GM10248 (cell line): ENCODE results near the gene CHST15.

ENCODE experiments used
- CTCF ChIA-PET: fragments of 300-600 bp; sonication (Branson Sonifier 250); formaldehyde crosslinking; extraction: SDS; loops from one replicate; lab custom pipeline; 2021; ENCODE audit warnings: antibody characterized with exemption; lab: Yijun Ruan, JAX
- POLR2A ChIA-PET: fragments of 350-650 bp; sonication (Branson Sonifier 250); formaldehyde crosslinking; extraction: SDS; loops from one replicate; lab custom pipeline; 2020; ENCODE audit warnings: antibody characterized with exemption; lab: Yijun Ruan, JAX
- DNase-seq: peaks from one replicate; pipeline ENCODE4 v3.0.0; 2012; ENCODE audit errors: extremely low spot score
- TF ChIP-seq, protein P1 (sequence below): IDR thresholded peaks from 2 replicates; pipeline ENCODE4 v1.5.1; 2012; ENCODE audit warnings: mild to moderate bottlenecking, low read depth; ENCODE audit errors: extremely low read depth, missing control alignments, control extremely low read depth

CHST15 gene, protein sequence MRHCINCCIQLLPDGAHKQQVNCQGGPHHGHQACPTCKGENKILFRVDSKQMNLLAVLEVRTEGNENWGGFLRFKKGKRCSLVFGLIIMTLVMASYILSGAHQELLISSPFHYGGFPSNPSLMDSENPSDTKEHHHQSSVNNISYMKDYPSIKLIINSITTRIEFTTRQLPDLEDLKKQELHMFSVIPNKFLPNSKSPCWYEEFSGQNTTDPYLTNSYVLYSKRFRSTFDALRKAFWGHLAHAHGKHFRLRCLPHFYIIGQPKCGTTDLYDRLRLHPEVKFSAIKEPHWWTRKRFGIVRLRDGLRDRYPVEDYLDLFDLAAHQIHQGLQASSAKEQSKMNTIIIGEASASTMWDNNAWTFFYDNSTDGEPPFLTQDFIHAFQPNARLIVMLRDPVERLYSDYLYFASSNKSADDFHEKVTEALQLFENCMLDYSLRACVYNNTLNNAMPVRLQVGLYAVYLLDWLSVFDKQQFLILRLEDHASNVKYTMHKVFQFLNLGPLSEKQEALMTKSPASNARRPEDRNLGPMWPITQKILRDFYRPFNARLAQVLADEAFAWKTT

DNA sequence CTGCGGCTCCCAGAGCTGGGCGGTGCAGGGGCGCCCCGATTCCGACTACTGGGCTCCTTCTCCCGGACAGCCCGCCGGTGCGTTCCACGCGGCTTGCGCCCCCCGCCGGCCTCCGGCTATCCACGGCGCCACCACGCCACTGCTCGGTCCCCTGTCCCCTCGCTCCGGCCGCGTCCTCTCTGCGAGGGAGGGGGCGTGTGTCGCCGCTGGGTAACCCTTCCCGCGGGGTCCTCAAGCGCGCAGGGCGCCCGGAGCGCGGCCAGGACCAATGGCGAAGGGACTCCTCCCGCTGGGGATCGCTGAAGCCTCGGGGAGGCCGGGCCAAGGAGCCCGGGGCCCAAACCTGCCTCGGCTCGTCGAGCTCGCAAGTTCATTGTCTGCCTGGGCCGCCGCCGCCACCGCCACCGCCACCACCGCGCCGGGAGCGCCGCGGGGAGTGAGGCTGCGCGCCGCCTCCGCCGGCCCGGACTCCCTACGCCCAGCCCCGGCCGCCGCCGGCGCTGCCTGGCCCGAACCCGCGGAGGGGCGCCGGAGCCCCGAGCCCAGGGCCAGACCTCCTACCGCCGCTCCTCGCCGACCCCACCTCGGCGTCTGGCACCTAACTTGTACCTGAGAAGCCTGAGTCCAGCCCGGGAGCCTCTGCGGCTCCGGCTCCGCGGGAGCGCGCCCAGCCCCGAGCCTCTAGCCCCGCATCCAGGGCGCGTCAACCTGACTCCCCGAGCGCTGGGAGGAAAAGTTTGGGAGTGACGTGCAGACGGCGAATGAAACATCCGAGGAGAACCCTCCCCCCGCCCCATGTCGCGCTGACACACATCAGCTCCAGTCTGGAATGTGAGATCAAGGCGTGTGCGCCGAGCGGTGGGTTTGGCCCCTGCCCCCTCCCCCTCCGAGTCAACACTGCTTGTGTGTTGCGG is at the start of gene CHST15:
Gene CHST15, minus strand, starts transcription at position 739 of the 914 bp plus-strand sequence. CDS start 47,386 bp downstream, outside the sequence.
- ChIA-PET POLR2A (no interaction called here), CTCF (no interaction called here)
- no peak for DNase-seq
- TF ChIP-seq, protein P1, sequence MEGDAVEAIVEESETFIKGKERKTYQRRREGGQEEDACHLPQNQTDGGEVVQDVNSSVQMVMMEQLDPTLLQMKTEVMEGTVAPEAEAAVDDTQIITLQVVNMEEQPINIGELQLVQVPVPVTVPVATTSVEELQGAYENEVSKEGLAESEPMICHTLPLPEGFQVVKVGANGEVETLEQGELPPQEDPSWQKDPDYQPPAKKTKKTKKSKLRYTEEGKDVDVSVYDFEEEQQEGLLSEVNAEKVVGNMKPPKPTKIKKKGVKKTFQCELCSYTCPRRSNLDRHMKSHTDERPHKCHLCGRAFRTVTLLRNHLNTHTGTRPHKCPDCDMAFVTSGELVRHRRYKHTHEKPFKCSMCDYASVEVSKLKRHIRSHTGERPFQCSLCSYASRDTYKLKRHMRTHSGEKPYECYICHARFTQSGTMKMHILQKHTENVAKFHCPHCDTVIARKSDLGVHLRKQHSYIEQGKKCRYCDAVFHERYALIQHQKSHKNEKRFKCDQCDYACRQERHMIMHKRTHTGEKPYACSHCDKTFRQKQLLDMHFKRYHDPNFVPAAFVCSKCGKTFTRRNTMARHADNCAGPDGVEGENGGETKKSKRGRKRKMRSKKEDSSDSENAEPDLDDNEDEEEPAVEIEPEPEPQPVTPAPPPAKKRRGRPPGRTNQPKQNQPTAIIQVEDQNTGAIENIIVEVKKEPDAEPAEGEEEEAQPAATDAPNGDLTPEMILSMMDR, result no peak

DNA sequence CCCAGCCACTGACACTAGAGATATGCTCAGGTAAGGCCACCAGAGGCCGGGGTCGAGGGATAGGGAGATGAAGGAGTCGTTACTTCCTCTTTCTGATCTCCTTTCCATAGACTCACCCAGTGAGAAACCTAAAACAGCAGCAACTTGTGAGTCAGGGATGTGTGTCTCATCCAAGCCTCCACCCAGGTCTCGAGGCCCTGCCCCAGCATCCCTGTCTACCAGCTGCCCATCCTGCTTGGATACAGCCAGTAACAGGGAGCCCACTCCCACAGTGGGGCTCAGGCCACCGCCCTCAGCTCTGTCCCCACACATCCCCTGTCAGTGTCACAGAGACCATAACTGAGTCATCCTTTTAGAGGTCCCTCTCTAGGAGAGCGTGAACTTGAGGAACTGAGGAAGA is 49.6 kb upstream of the CHST15 start:
- TF ChIP-seq, protein P1, result no peak
- POLR2A ChIA-PET, result no interaction called here
- CTCF ChIA-PET, result no interaction called here
- DNase-seq, result no peak

DNA sequence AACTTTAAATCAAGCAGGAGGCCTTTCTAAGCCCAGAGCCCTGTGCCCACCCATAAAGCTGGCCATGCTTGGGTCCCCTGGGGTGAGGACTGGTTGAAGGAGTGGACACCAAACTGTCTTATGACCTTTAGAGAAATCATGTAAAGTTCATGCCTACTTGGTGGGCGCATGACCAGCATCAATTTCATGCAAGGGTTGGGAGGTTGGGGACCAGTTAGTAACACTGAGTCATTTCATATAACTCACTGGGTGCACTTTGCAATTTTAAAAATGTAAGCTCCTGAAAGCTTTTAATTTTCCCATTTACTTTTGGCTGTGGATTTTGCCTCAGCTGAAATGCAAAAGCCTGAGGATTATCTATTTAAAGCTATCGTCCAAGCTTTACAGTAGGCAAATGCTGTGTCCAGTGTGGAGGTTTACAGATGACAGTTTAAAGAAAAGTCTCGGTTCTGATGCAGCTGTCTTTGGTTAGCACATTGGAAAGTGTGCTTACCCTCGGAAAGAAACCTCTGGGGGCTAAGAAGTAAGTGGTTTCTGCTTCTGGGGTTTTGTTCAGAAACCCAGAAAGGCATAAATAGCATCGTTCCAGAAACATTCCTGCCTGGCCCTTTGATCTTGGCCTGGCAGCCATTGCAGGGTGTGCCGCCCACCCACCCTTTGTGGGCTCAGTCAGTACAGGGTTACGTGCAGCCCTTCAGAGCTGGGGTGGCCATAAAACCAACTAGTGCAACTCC is 48.8 kb upstream of the CHST15 start:
- POLR2A ChIA-PET, result no interaction called here
- CTCF ChIA-PET, result no interaction called here
- TF ChIP-seq, protein P1, result no peak
- DNase-seq, result no peak

DNA sequence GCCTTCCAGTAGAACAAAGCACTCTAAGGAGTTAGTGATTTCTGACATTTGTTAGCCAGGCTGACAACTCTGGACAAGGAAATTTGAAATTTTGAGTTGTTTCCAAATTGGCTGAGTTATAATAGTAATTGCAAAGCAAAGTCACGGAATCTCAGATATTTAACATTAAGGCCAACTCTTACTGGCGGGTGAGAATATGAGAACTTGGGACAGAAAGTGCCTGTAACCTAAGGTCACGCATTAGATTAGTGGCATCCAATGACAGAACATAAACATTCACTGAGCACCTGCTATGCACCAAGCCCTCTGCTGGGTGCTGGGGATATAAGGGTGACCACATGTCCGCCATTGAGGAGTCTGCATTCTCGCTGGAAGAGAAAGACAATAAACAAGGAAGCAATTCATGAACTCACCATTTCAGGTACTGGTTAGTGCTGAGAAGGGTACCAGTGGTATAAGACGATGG is 45.5 kb upstream of the CHST15 start:
- TF ChIP-seq, protein P1, result no peak
- POLR2A ChIA-PET, result no interaction called here
- no peak for DNase-seq
- CTCF ChIA-PET, result interaction anchor here (1.5 kb wide), 1 partner anchor 22 kb away, joined by 3 read pairs; no protein-coding TSS in a partner anchor

DNA sequence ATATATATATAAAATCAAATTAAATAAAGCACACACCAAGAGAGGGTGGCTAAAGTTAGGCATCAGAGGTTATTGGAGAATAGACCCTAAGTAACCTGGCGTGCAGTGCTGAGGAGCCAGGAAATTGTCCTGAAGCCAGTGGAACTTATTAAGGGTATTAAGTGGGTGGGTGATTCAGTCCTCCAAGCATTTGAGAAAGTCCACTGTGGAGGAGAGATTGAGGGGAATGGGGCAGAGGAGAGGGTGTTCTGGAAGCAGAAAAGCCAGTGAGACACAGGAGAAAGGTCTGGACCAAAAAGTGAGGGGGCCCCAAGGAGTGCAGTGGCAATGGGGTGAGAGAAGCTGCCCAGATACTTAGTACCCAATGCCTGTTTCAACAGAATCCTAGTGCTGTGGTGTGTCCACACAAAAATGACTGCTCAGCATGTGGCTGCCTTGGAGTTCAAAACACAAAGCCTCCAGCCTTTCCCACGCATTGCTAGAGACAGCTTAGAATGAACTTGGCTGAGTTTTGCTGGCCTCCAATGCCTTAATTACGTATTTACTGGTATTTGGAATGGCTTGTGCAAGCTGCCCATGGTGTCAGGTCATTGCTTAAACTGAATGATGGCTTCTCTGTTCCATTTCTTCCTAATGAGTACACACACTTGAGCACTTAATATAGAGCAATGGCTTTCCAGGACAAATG is 44.9 kb upstream of the CHST15 start:
- CTCF ChIA-PET, result interaction anchor here (0.7 kb wide), 1 partner anchor 12 kb away, joined by 3 read pairs; no protein-coding TSS in a partner anchor

More for the DNA sequence above, 44.9 kb upstream of the CHST15 start:
- DNase-seq, result no peak
- POLR2A ChIA-PET, result no interaction called here
- TF ChIP-seq, protein P1, result no peak
